A172 (cell line): ENCODE results near the gene PLCD3. TPM values are rescaled to one million over a fixed set of nuclear protein-coding genes. Genes with fewer than 3 reads are reported as not detected.

Experiments
- DNase-seq: peaks from one replicate; pipeline ENCODE4 v3.0.0-alpha.2; 2015; ENCODE audit warnings: low spot score
- total RNA-seq: library from RNA; depleted of rRNA; stranded (reverse); fragments of >200 nt; shearing (Covaris generic); gene quantifications from 2 replicates; pipeline ENCODE4 v1.2.3, GENCODE V29; 2014

The PLCD3 gene
- total RNA-seq, 1 experiment from 2014 or later: 168 TPM

- DNase-seq: no peak
Measured at GRCh38 chr17:45117848-45118646, 14.3 kb downstream of the PLCD3 start.

- no peak for DNase-seq
Measured at GRCh38 chr17:45117334-45117733, 15.0 kb downstream of the PLCD3 start.

- DNase-seq: no peak
Measured at GRCh38 chr17:45116434-45117016, 15.8 kb downstream of the PLCD3 start.

GRCh38 chr17:45115871-45116270 lies 16.4 kb downstream of the PLCD3 start:
- no peak for DNase-seq

GRCh38 chr17:45115015-45115625 lies 17.2 kb downstream of the PLCD3 start:
- DNase-seq: no peak

GRCh38 chr17:45114117-45114932 lies 18.0 kb downstream of the PLCD3 start:
- no peak for DNase-seq

GRCh38 chr17:45113424-45113754 lies 18.9 kb downstream of the PLCD3 start:
- no peak for DNase-seq

GRCh38 chr17:45112559-45113423 lies 19.5 kb downstream of the PLCD3 start:
- DNase-seq: no peak

GRCh38 chr17:45111850-45112249 lies 20.5 kb downstream of the PLCD3 start:
- DNase-seq: no peak

GRCh38 chr17:45110676-45111611 lies 21.4 kb downstream of the PLCD3 start:
- no peak for DNase-seq

- no peak for DNase-seq
Measured at GRCh38 chr17:45108595-45109521, 23.5 kb downstream of the PLCD3 start.

GRCh38 chr17:45108051-45108450 lies 24.3 kb downstream of the PLCD3 start:
- no peak for DNase-seq

GRCh38 chr17:45107293-45108010 lies 24.9 kb downstream of the PLCD3 start:
- DNase-seq: no peak

- DNase-seq: no peak
Measured at GRCh38 chr17:45106582-45106981, 25.7 kb downstream of the PLCD3 start.

- DNase-seq: no peak
Measured at GRCh38 chr17:45106096-45106495, 26.2 kb downstream of the PLCD3 start.

GRCh38 chr17:45104907-45105624 lies 27.2 kb downstream of the PLCD3 start:
- no peak for DNase-seq

GRCh38 chr17:45104497-45104896 lies 27.8 kb downstream of the PLCD3 start:
- no peak for DNase-seq

GRCh38 chr17:45104029-45104428 lies 28.3 kb downstream of the PLCD3 start:
- no peak for DNase-seq
